ENCODE results near the gene HDGFL2.

Gene HDGFL2

GRCh38 chr19:4533835-4534424 is 61.8 kb downstream of the HDGFL2 start:
- no peak for DNase-seq (ENCODE audit: low read depth)
- TF ChIP-seq, protein P1, sequence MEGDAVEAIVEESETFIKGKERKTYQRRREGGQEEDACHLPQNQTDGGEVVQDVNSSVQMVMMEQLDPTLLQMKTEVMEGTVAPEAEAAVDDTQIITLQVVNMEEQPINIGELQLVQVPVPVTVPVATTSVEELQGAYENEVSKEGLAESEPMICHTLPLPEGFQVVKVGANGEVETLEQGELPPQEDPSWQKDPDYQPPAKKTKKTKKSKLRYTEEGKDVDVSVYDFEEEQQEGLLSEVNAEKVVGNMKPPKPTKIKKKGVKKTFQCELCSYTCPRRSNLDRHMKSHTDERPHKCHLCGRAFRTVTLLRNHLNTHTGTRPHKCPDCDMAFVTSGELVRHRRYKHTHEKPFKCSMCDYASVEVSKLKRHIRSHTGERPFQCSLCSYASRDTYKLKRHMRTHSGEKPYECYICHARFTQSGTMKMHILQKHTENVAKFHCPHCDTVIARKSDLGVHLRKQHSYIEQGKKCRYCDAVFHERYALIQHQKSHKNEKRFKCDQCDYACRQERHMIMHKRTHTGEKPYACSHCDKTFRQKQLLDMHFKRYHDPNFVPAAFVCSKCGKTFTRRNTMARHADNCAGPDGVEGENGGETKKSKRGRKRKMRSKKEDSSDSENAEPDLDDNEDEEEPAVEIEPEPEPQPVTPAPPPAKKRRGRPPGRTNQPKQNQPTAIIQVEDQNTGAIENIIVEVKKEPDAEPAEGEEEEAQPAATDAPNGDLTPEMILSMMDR (IDR thresholded peaks at IDR 0.05; ENCODE audit: control insufficient read depth, insufficient read depth, low read depth, low read length, missing control alignments): no peak
- H3K4me3 ChIP-seq (ENCODE audit: control insufficient read depth, low read depth, low read length): no peak overlapping the region

GRCh38 chr19:4534836-4535658 is 63.0 kb downstream of the HDGFL2 start, which contains the start of gene PLIN5:
TSS of gene PLIN5 (minus strand) at chr19:4535224. CDS start at chr19:4534074, 1,150 bp downstream.
- no peak within 1 kb of the TSS for H3K4me3 ChIP-seq (ENCODE audit: control insufficient read depth, low read depth, low read length)
- TF ChIP-seq, protein P1 (IDR thresholded peaks at IDR 0.05; ENCODE audit: control insufficient read depth, insufficient read depth, low read depth, low read length, missing control alignments): no peak
- no peak for DNase-seq (ENCODE audit: low read depth)

- TF ChIP-seq, protein P1 (IDR thresholded peaks at IDR 0.05; ENCODE audit: control insufficient read depth, insufficient read depth, low read depth, low read length, missing control alignments): no peak
- DNase-seq (ENCODE audit: low read depth): no peak
- H3K4me3 ChIP-seq (ENCODE audit: control insufficient read depth, low read depth, low read length): no peak overlapping the region
Observed at GRCh38 chr19:4536798-4537197, 64.7 kb downstream of the HDGFL2 start.

GRCh38 chr19:4537953-4538600 is 66.0 kb downstream of the HDGFL2 start:
- no peak overlapping the region for H3K4me3 ChIP-seq (ENCODE audit: control insufficient read depth, low read depth, low read length)
- TF ChIP-seq, protein P1 (IDR thresholded peaks at IDR 0.05; ENCODE audit: control insufficient read depth, insufficient read depth, low read depth, low read length, missing control alignments): no peak
- no peak for DNase-seq (ENCODE audit: low read depth)

DNA sequence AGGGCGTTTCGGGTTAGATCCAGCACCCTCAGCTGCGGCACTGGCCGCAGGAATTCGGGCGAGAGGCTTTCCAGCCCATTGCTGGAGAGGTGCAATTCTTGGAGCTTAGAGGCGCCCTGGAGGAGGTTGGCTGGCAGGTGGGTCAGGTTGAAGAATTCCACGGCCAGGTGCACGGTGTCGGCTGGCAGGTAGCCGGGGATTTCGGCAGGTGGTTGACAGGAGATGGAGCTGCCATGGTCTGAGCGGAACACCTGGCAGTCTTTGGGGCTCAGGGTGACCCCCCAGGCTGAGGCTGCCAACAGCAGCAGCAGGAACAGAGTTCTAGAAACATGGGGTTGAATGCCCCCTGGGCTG is 66.5 kb downstream of the HDGFL2 start:
- DNase-seq (ENCODE audit: low read depth): no peak
- TF ChIP-seq, protein P1 (IDR thresholded peaks at IDR 0.05; ENCODE audit: control insufficient read depth, insufficient read depth, low read depth, low read length, missing control alignments): no peak
- H3K4me3 ChIP-seq (ENCODE audit: control insufficient read depth, low read depth, low read length): no peak overlapping the region

- DNase-seq (ENCODE audit: low read depth): no peak
- no peak overlapping the region for H3K4me3 ChIP-seq (ENCODE audit: control insufficient read depth, low read depth, low read length)
- TF ChIP-seq, protein P1 (IDR thresholded peaks at IDR 0.05; ENCODE audit: control insufficient read depth, insufficient read depth, low read depth, low read length, missing control alignments): no peak
Observed at GRCh38 chr19:4539169-4539692, 67.1 kb downstream of the HDGFL2 start.
